GM18868 (cell line): ENCODE results near the gene SOHLH2.

ENCODE experiments used
- ATAC-seq: cut with Tn5 transposase; IDR thresholded peaks from one replicate; pipeline ENCODE4 v1.9.1; 2021; ENCODE audit warnings: mild to moderate bottlenecking, moderate library complexity; ENCODE audit not compliant: unreplicated experiment

Gene SOHLH2

DNA sequence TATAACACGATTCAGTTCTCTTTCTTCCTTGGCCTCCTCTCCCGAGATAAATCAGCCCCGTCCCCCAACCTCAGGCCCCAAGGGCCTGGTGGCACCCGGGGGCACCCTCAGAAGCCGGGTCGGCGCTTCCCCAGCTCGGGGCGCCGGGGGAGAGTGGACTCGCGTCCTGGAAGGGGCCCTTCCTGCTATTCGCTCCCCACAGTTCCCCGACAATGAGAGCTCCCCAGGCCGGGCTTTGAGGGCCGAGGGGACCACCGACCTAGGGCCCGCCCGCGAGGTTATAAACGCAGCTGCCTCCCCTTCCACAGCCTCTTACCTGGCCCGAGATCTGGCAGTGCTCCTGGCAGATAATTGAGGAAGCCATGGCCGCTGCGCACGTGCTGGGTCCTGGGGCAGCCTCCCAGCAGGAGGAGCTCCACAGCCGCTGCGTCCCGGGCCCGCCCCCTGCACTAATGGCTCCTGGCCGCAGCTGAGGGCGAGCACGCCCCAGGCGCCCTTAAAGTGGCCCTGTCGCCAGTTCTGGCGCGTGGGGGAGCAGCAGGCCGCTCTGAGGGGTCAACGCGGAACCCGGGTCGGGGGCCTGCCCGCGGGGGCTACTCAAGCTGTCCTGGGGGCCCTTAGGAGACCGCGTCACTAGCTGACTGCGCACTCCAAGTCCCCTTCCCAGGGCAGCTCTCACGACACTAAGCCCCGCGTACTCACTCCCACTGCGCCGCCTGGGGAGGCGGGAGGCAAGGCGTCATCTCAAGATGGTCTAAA, at the start of gene SOHLH2:
Gene SOHLH2, minus strand, starts transcription at position 394 of the 759 bp plus-strand sequence. Its CDS starts 30 bp downstream, at position 364.
- no peak for ATAC-seq

DNA sequence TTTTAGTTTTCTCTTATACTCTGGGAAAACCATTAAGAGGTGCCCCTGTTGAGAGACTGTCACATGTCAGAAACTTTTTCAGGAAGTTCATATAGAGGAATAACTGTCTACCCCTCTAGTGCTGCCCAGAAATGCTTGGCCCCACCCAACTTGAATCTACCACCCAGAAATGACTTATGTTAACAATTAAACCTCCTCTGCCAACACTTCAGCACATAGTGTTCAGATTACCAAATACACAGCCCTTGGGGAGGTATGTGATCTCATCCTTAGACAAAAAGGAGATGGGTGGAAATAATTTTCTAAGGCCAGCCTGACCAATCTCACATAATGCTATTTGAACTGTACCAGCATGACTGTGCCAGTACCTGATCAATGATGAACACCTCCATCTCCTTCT, 47.6 kb upstream of the SOHLH2 start:
- ATAC-seq, result no peak

DNA sequence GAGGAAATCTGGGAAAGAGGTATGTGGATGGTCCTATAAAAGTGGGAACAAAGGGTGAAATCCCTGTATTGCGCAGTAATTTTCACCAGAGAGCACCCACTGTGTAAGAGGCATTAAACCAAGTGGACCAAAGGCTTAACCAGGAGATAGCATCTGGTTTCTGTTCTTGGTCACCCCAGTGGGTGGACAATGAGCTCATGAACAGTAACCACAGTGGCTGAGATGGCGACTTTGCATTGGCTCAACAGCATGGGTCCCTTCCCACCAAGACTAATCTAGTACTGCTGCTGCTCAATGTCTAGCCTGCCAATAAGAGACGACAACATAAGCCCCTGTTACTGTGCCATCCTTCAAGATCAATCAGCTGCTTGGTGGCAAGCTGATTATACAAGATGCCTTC, 46.7 kb upstream of the SOHLH2 start:
- ATAC-seq, result no peak

GRCh38 chr13:36259361-36260137, 45.2 kb upstream of the SOHLH2 start:
- no peak for ATAC-seq

DNA sequence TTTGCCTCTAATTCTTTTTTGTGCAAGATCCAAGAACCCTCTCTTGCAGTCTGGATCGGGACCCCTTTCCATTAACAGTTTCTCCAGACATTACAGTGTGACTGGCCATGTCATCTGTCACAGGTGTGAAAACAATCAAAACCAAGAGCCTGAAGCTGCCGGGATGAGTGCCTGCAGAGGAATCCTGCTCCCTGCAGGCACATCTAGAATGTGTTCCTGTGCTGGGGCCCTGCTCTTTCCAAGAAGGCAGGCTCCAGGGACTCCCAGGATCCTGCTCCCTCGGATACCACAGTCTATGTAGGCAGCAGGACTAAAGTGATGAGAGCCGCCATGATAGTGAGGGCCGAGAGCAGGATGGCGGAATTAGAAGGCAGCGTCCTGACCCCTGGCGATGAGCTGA, 44.5 kb upstream of the SOHLH2 start:
- no peak for ATAC-seq

GRCh38 chr13:36251526-36251925, 37.2 kb upstream of the SOHLH2 start:
- peak; percentile 79 for ATAC-seq

GRCh38 chr13:36251017-36251416, 36.7 kb upstream of the SOHLH2 start:
- ATAC-seq, result no peak

GRCh38 chr13:36248700-36249099, 34.3 kb upstream of the SOHLH2 start:
- peak; percentile 58 for ATAC-seq

GRCh38 chr13:36244990-36245389, 30.6 kb upstream of the SOHLH2 start:
- no peak for ATAC-seq

DNA sequence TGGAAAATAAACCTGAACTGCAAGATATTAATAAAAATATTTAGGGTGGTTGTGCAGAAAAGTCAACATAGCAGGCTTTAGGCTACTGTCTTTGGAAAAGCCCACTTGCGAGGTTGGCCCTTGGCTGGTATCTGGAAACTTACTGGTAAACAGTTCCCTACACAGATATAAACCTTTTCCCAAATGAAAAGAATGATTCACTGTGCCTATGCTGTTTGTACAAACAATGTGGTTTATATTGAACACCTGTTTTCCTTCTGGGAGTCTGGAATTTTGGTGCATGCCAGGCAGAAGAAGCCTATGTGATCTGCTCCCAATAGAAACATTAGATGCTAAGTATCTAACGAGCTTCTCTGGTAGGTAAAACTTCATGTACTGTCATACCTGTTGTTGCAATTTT, 29.7 kb upstream of the SOHLH2 start:
- ATAC-seq, result no peak

DNA sequence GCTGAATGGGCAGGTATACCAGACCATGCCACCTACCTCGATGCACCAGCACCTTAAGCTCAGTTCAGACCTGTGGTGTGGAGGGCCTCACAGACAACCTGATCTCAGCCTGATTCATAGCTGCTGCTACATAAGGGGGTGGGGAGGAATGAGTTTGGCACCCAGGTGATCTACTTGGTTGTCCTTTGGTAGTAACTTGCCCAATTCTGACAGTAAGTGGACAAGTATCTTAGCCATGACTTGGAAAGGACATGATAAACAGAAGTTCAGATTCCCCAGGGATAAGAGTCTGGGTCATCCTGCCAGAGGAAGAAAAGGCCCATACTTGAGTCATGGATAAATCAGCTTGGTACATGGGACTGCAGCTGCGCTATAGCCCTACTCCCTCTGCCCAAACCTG, 28.4 kb upstream of the SOHLH2 start:
- ATAC-seq, result no peak

- no peak for ATAC-seq
These were observed 16.9 kb upstream of the SOHLH2 start for GRCh38 chr13:36231236-36231635.

DNA sequence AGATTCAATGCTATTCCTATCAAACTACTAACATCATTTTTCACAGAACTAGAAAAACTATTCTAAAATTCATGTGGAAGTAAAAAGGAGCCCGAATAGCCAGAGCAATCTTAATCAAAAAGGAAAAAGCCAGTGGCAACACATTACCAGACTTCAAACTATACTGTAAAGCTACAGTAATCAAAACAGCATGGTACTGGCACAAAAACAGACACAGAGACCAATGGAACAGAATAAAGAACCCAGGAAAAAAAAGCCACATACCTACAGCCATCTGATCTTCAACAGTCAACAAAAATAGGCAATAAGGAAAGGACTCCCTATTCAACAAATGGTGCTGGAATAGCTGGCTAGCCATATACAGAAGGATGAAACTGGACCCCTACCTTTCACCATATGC, 10.4 kb upstream of the SOHLH2 start:
- ATAC-seq, result no peak

GRCh38 chr13:36219883-36220282, 5.5 kb upstream of the SOHLH2 start:
- no peak for ATAC-seq

DNA sequence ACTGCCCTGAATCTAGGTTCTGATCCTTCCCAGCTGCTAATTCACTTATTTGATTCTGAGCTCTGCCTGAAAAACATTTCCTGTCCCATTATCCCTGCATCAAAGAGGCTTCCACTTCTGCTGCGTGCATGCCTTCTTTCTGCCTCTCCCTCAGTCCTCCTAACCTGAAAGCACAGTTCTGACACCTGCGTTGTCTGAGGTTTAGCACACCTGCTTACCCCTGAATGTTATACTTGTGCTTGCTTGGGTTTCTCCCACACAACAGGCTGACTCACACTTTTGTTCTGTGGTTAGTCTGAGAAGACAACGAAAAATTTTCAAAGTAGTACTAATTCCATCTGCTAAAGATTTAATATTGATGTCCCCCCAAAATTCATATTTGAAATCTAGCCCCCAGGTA, 3.1 kb upstream of the SOHLH2 start:
- no peak for ATAC-seq

- ATAC-seq, result no peak
These were observed 1.6 kb downstream of the SOHLH2 start for GRCh38 chr13:36212789-36213188.

DNA sequence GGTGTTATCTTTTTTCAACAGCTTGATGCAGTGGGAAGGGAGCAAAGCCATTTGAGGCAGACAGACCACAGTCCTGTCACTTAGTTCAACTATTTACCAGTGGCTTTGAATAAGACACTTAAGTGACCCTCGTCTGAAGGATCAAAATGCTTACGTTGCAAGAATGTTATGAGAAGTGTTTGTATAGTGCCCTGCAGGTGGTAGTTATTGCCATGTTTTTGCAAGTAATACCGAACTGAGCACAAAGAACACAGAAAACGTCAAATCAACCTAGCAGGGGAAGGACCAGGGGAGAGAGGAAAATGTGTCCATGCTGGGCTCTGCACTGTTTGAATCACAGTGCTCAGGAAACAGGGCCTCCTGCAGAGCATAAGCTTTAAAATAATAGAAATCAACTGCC, 2.8 kb downstream of the SOHLH2 start:
- no peak for ATAC-seq

DNA sequence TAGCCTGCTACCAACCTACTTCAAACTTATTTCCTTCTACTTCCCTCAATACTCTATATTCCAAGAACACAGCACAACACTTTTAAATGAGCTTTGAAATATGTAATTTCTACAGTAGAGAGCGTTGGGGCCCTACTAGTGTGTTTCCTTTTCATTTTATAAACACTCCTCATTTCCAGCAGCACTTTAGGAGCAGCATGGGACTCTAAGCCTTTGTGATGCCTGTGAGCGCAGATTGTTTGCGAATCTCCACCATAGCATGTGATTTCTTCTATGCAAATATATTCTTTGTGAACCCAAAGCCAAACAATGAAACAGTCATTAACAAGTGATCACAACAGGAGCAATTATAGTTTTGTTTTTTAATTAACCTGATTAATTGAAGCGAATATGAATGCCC, 3.6 kb downstream of the SOHLH2 start:
- no peak for ATAC-seq

DNA sequence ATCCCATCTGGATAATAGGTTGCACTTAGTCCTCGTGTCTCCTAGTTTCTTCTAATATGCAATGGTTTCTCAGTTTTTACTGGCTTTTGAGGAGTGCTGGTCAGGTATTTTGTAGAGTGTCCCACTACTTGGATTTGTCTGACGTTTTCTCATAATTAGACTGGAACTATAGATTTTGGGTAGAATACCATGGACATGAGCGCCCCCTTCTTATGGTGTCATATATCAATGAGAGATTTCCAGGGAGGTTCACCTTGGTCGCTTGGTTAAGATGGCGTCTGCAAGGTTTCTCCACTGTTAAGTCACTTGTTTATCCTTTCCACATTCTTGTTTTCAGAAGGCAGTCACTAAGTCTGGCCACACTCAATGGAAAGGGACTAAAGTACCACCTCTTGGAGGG, 6.7 kb downstream of the SOHLH2 start:
- no peak for ATAC-seq

- no peak for ATAC-seq
These were observed 21.1 kb downstream of the SOHLH2 start for GRCh38 chr13:36193151-36193855.

GRCh38 chr13:36192166-36192565, 22.2 kb downstream of the SOHLH2 start:
- ATAC-seq, result no peak

DNA sequence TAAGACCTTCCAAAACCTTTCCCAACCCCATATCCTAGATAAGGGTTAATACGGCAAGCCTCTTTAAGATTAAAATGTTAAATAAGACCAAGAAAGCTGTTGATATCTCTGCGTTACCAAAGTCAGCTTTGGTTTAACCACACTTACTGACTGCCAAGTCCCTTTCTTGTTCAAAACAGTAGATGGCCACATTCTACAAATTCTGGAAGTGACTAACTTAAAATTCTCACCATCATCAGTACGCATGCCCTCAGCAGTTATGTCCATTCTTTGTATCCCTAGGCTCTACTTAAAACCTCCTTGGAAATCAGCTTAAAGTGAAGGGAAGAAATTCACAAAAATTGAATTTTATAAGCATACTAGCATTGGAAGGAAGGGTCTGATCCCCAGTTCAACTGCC, 23.6 kb downstream of the SOHLH2 start:
- ATAC-seq, result no peak
